Cardiac muscle cell (in vitro differentiated cells and primary cell): ENCODE measurements around the gene SOX15. TPM values are rescaled to one million over a fixed set of nuclear protein-coding genes. Genes with fewer than 3 reads are reported as not detected.
A peak's percentile ranks its signal among the peaks of the same experiment; 100 is the strongest.

Experiments
- DNase-seq, 2 donors: peaks; one replicate each; pipeline versions ENCODE4 v3.0.0 to v3.0.0-alpha.2; 2010 to 2017; ENCODE audit warnings: low read depth in 1 of 2, low spot score in 1 of 2
- H3K27ac ChIP-seq: fragments of 200-600 bp; sonication (generic); 2 replicates; pipeline ENCODE4 v1.5.1; 2016
- H3K27me3 ChIP-seq: fragments of 200-600 bp; sonication (generic); 2 replicates; pipeline ENCODE4 v1.6.0; 2016; ENCODE audit warnings: control low read depth
- H3K36me3 ChIP-seq: fragments of 200-600 bp; sonication (generic); 2 replicates; pipeline ENCODE4 v1.5.1; 2016; ENCODE audit warnings: control low read depth
- H3K4me1 ChIP-seq: fragments of 200-600 bp; sonication (generic); 2 replicates; pipeline ENCODE4 v1.8.1; 2017; ENCODE audit warnings: low read depth, mild to moderate bottlenecking, mixed run types
- H3K4me3 ChIP-seq: fragments of 200-600 bp; sonication (generic); 2 replicates; pipeline ENCODE4 v1.5.1; 2016; ENCODE audit warnings: mild to moderate bottlenecking
- H3K9me3 ChIP-seq: fragments of 200-600 bp; sonication (generic); 2 replicates; pipeline ENCODE4 v1.5.1; 2017; ENCODE audit warnings: low read depth, mild to moderate bottlenecking, control low read depth
- CTCF ChIP-seq: IDR thresholded peaks from 2 replicates; pipeline ENCODE4 v1.5.1; 2012; ENCODE audit warnings: low read depth, mild to moderate bottlenecking, low read length
- polyA plus RNA-seq: library from polyadenylated mRNA; unstranded; fragments of >200 nt; fragmentation: Nextera tagmentation; extraction: Ambion mirVana; gene quantifications from 2 replicates; pipeline ENCODE4 v1.2.1, GENCODE V29; 2016
- total RNA-seq: library from RNA; depleted of rRNA; stranded (reverse); fragments of >200 nt; gene quantifications from 2 replicates; pipeline ENCODE4 v1.2.3, GENCODE V29; 2016

Gene SOX15
- 5.4 and 6.5 TPM in 2 replicates for total RNA-seq
- 5.3 and 5.9 TPM in 2 replicates for polyA plus RNA-seq

- Histone ChIP-seq H3K36me3 (peaks cover 31% of the 10 kb centered on the region), H3K4me1 (no peaks in the 10 kb centered on the region)
Observed at GRCh38 chr17:7589891-7590691, at the start of gene SOX15. SOX15 (minus strand) TSS chr17:7590094; CDS start chr17:7589676, 418 bp downstream.

GRCh38 chr17:7636163-7636562 is 46.3 kb upstream of the SOX15 start:
- Histone ChIP-seq H3K27ac (no peak overlapping the region), H3K36me3 (no peaks in the 10 kb centered on the region), H3K27me3 (no peaks in the 10 kb centered on the region), H3K4me1 (peaks cover 11% of the 10 kb centered on the region), H3K9me3 (no peaks in the 10 kb centered on the region), H3K4me3 (no peak overlapping the region)
- TF ChIP-seq CTCF: no peak
- no peak for DNase-seq

More at GRCh38 chr17:7589891-7590691, at the start of gene SOX15:
- TF ChIP-seq CTCF: no peak
- peak within 1 kb of the TSS; percentile 57 for H3K27ac ChIP-seq
- H3K4me3 ChIP-seq: no peak within 1 kb of the TSS
- no peaks in the 10 kb centered on the region for H3K9me3 ChIP-seq
- DNase-seq: no peak
- no peaks in the 10 kb centered on the region for H3K27me3 ChIP-seq

GRCh38 chr17:7634384-7634783 is 44.5 kb upstream of the SOX15 start:
- TF ChIP-seq CTCF: peak; percentile 79
- Histone ChIP-seq H3K9me3 (no peaks in the 10 kb centered on the region), H3K36me3 (no peaks in the 10 kb centered on the region), H3K4me3 (no peak overlapping the region), H3K27me3 (no peaks in the 10 kb centered on the region), H3K27ac (no peak overlapping the region), H3K4me1 (peaks cover 11% of the 10 kb centered on the region)
- peak; percentile 76 to 87 for DNase-seq

- TF ChIP-seq CTCF: no peak
- H3K4me3 ChIP-seq: no peak overlapping the region
- H3K9me3 ChIP-seq: no peaks in the 10 kb centered on the region
- peak overlapping the region; percentile 76 for H3K27ac ChIP-seq
- H3K36me3 ChIP-seq: no peaks in the 10 kb centered on the region
- H3K27me3 ChIP-seq: no peaks in the 10 kb centered on the region
- peaks cover 11% of the 10 kb centered on the region for H3K4me1 ChIP-seq
- no peak for DNase-seq
Observed at GRCh38 chr17:7633093-7633492, 43.2 kb upstream of the SOX15 start.

- peaks cover 11% of the 10 kb centered on the region for H3K4me1 ChIP-seq
- peak overlapping the region; percentile 76 for H3K27ac ChIP-seq
- H3K36me3 ChIP-seq: no peaks in the 10 kb centered on the region
- peak; percentile 68 for TF ChIP-seq CTCF
- H3K27me3 ChIP-seq: no peaks in the 10 kb centered on the region
- H3K9me3 ChIP-seq: no peaks in the 10 kb centered on the region
- H3K4me3 ChIP-seq: no peak overlapping the region
- peak; percentile 66 to 72 for DNase-seq
Observed at GRCh38 chr17:7632492-7632894, 42.6 kb upstream of the SOX15 start.
